SU-DHL-6 (cell line): ENCODE data around the gene XCL1.

ENCODE experiments used
- H2AFZ ChIP-seq: fragments of 200-600 bp; sonication (generic); 2 replicates; pipeline ENCODE4 v1.6.1; 2014; ENCODE audit warnings: low read depth, mild to moderate bottlenecking, moderate library complexity, mixed read lengths, antibody characterized with exemption, low read length; ENCODE audit not compliant: severe bottlenecking
- H3F3A ChIP-seq: fragments of 200-600 bp; shearing (Covaris generic); 2 replicates; pipeline ENCODE4 v1.6.0; 2016; ENCODE audit warnings: antibody characterized with exemption, mild to moderate bottlenecking; ENCODE audit not compliant: insufficient read depth
- H3K27ac ChIP-seq: fragments of 200-600 bp; sonication (generic); 2 replicates; pipeline ENCODE4 v1.5.1; 2016; ENCODE audit warnings: low read depth, mild to moderate bottlenecking, low read length, moderate library complexity, mixed read lengths
- H3K27me3 ChIP-seq: fragments of 200-600 bp; sonication (generic), shearing (Covaris generic); 2 replicates; pipeline ENCODE4 v1.6.0; 2014; ENCODE audit warnings: mild to moderate bottlenecking, low read length
- H3K36me3 ChIP-seq: fragments of 200-600 bp; sonication (generic); 2 replicates; pipeline ENCODE4 v1.6.1; 2014; ENCODE audit warnings: mild to moderate bottlenecking, low read length, mixed read lengths
- H3K4me2 ChIP-seq: fragments of 300-600, 200-600 bp; shearing (Covaris generic), sonication (generic); 2 replicates; pipeline ENCODE4 v1.6.0; 2014; ENCODE audit warnings: low read length, low read depth, mild to moderate bottlenecking; ENCODE audit not compliant: poor library complexity, severe bottlenecking
- H3K4me3 ChIP-seq: fragments of 200-600 bp; sonication (generic); 2 replicates; pipeline ENCODE4 v1.5.1; 2014; ENCODE audit warnings: antibody characterized with exemption, low read length, mild to moderate bottlenecking, mixed read lengths; ENCODE audit not compliant: insufficient read depth, poor library complexity, severe bottlenecking
- H3K79me2 ChIP-seq: fragments of 200-600 bp; sonication (generic); 2 replicates; pipeline ENCODE4 v1.6.1; 2014; ENCODE audit warnings: mild to moderate bottlenecking, low read length, moderate library complexity; ENCODE audit not compliant: insufficient read depth
- H3K9ac ChIP-seq: fragments of 200-600 bp; sonication (generic); 2 replicates; pipeline ENCODE4 v1.7.0; 2014; ENCODE audit warnings: mild to moderate bottlenecking, low read length
- H3K9me2 ChIP-seq: fragments of 200-600 bp; sonication (generic); replicated peaks from 2 replicates; pipeline ENCODE4 v1.6.1; 2014; ENCODE audit warnings: low read length; ENCODE audit not compliant: insufficient read depth
- H3K9me3 ChIP-seq: fragments of 200-600 bp; sonication (generic); 2 replicates; pipeline ENCODE4 v1.6.1; 2014; ENCODE audit warnings: low read length, mixed read lengths; ENCODE audit not compliant: insufficient read depth
- H4K20me1 ChIP-seq: fragments of 200-600 bp; sonication (generic); 2 replicates; pipeline ENCODE4 v1.6.1; 2014; ENCODE audit warnings: low read depth, mild to moderate bottlenecking, antibody characterized with exemption, low read length, moderate library complexity, mixed read lengths
- CTCF ChIP-seq: fragments of 200-600 bp; sonication (generic); IDR thresholded peaks from one replicate; pipeline ENCODE4 v1.5.1; 2017; ENCODE audit warnings: antibody characterized with exemption, mild to moderate bottlenecking, low read length, moderate library complexity; ENCODE audit not compliant: insufficient read depth, poor library complexity, severe bottlenecking
- EZH2phosphoT487 ChIP-seq: fragments of 200-600 bp; sonication (generic), shearing (Covaris generic); conservative IDR thresholded peaks from 2 replicates; pipeline ENCODE4 v1.6.1; 2018; ENCODE audit warnings: mild to moderate bottlenecking, antibody characterized with exemption, low read length, moderate library complexity, mixed read lengths

XCL1 gene

GRCh38 chr1:168599641-168600040, 23.2 kb downstream of the XCL1 start:
- Histone ChIP-seq H3K4me3 (no peak overlapping the region), H4K20me1 (no peaks in the 10 kb centered on the region), H3K9me2 (no peaks in the 10 kb centered on the region), H3K79me2 (no peaks in the 10 kb centered on the region), H2AFZ (no peak overlapping the region), H3K9ac (no peak overlapping the region), H3K27me3 (no peaks in the 10 kb centered on the region), H3K9me3 (no peaks in the 10 kb centered on the region), H3K36me3 (no peaks in the 10 kb centered on the region), H3F3A (no peaks in the 10 kb centered on the region), H3K27ac (no peak overlapping the region), H3K4me2 (no peak overlapping the region)
- no peak for TF ChIP-seq CTCF
- no peak for TF ChIP-seq EZH2phosphoT487

GRCh38 chr1:168601051-168601450, 24.6 kb downstream of the XCL1 start:
- no peaks in the 10 kb centered on the region for H3K9me2 ChIP-seq
- H3K27ac ChIP-seq = no peak overlapping the region
- no peaks in the 10 kb centered on the region for H3K79me2 ChIP-seq
- H3F3A ChIP-seq = no peaks in the 10 kb centered on the region
- no peak overlapping the region for H2AFZ ChIP-seq
- H3K27me3 ChIP-seq = no peaks in the 10 kb centered on the region
- no peak overlapping the region for H3K9ac ChIP-seq
- H3K9me3 ChIP-seq = no peaks in the 10 kb centered on the region
- no peak overlapping the region for H3K4me2 ChIP-seq
- no peak overlapping the region for H3K4me3 ChIP-seq
- H4K20me1 ChIP-seq = no peaks in the 10 kb centered on the region
- H3K36me3 ChIP-seq = no peaks in the 10 kb centered on the region
- no peak for TF ChIP-seq EZH2phosphoT487

- no peaks in the 10 kb centered on the region for H3K36me3 ChIP-seq
- no peak overlapping the region for H3K27ac ChIP-seq
- no peak overlapping the region for H2AFZ ChIP-seq
- no peak overlapping the region for H3K4me2 ChIP-seq
- no peaks in the 10 kb centered on the region for H3K79me2 ChIP-seq
- H4K20me1 ChIP-seq = no peaks in the 10 kb centered on the region
- no peaks in the 10 kb centered on the region for H3K9me3 ChIP-seq
- TF ChIP-seq CTCF (peak; percentile 58), EZH2phosphoT487 (no peak)
- no peaks in the 10 kb centered on the region for H3K9me2 ChIP-seq
- no peaks in the 10 kb centered on the region for H3F3A ChIP-seq
- H3K27me3 ChIP-seq = no peaks in the 10 kb centered on the region
- no peak overlapping the region for H3K4me3 ChIP-seq
- H3K9ac ChIP-seq = no peak overlapping the region
Measured at GRCh38 chr1:168603501-168604110, 27.2 kb downstream of the XCL1 start.

DNA sequence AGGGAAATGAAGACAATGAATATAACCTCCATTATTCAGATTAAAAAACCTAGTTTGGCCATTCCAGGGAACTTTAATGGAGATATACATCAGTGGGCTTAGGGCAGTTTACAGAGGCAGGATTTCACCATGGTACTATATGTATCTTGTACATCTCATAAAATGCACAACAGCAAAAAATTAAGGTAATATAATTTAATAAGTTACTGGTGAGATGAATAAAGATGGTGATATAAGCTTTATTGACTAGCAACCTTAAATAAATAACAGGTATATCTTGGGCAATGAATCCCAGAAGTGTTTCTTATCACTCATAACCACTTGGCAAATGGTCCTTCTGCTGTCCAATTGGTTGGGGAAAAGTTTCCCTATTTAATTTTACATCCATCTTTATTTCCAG, 29.0 kb downstream of the XCL1 start:
- Histone ChIP-seq H3K9ac (no peak overlapping the region), H3K4me3 (no peak overlapping the region), H2AFZ (no peak overlapping the region), H4K20me1 (no peaks in the 10 kb centered on the region), H3K79me2 (no peaks in the 10 kb centered on the region), H3K9me3 (no peaks in the 10 kb centered on the region), H3F3A (no peaks in the 10 kb centered on the region), H3K36me3 (no peaks in the 10 kb centered on the region), H3K9me2 (no peaks in the 10 kb centered on the region), H3K27ac (no peak overlapping the region), H3K4me2 (no peak overlapping the region), H3K27me3 (no peaks in the 10 kb centered on the region)
- TF ChIP-seq EZH2phosphoT487 (no peak), CTCF (no peak)
